ENCODE measurements around the gene SLCO3A1. TPM values are rescaled to one million over a fixed set of nuclear protein-coding genes. Genes with fewer than 3 reads are reported as not detected.

SLCO3A1 gene
- polyA plus RNA-seq, 1 donor from 2014 or later, result 3.1 TPM

DNA sequence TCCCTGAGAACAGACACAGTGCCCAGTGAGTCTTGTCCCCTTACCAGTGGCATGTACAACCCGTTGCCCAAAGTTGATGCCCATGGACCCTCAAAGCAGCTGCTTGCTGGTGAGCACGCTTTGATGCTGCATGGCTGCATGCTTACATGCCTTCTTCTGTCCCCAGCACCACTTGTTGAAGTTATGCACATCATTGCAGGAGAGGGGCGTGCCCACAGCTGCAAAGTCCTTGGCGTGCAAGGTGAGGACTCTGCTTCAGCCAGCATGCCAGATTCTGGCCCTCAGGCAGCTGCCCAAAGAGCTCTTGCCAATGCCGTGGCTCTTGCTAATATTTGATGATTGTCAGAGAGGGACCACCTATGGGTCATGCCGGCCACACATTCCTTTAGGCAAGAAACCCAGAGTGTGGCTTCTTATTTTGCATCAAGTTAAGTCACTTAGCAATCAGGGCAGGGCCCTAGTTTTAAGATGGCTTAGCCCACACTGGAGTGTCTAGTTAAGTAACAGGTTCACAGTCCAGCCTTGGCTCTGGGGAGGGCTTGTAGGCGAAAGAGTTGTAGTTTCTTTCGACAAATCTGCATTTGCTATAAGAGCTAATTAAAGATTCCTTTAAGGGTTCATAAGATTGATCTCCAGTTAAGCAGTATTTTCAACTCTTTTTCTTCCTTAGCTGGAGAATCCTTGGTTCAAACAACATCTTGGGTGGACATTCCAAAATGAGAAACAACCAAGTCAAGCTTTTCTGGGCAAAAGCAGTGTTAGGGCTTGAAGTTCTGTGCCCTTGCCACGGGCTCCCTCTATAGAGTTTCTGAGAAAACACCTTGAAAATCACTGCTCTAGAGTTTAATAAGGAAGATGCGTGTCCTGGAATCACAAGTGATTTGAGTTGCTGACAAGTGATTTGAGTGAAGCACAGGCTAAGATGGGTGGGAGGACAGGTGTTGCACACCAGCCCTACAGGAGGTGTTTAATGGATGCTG, 128.6 kb downstream of the SLCO3A1 start:
- peaks cover 0 to 2% (median 0%) of the 10 kb centered on the region in 3 donors for H3K9me3 Mint-ChIP-seq
- H3K4me3 Mint-ChIP-seq, result peak overlapping the region in 1 of 4 donors; percentile 18
- no peaks in the 10 kb centered on the region for H3K36me3 Mint-ChIP-seq
- no peaks in the 10 kb centered on the region for H3K27me3 Mint-ChIP-seq
- no peak overlapping the region for H3K27ac Mint-ChIP-seq
- no peaks in the 10 kb centered on the region for H3K4me1 Mint-ChIP-seq

DNA sequence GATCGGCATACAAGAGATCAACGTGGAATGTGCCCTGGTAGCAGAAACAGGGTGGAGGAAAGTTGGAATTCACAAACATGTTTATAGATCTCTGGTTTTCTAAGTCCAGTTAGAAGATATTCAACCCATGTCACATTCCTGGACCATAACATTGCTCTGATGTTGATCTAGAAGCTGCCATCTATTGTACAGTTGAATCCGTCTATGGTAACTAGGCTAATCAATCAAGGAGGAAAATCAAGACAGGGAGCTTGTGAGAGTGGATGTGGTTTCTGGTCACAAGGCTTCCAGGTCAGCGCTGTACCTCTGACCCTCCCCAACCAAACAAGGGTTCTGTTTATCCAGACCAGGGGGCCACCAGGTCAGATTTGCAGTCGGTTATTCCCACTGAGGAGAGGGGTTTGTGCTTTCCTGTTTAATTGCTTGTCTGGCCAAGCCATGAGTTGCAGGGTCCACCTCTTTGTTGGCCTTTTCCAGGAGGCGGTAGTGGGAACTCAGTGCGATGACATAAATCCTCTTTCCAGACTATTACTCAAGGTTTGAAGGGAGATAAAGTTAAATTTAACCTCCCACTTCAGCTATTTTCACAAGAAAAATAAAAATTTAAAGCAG, 130.3 kb downstream of the SLCO3A1 start:
- Mint-ChIP-seq H3K27me3 (no peaks in the 10 kb centered on the region), H3K36me3 (no peaks in the 10 kb centered on the region)

DNA sequence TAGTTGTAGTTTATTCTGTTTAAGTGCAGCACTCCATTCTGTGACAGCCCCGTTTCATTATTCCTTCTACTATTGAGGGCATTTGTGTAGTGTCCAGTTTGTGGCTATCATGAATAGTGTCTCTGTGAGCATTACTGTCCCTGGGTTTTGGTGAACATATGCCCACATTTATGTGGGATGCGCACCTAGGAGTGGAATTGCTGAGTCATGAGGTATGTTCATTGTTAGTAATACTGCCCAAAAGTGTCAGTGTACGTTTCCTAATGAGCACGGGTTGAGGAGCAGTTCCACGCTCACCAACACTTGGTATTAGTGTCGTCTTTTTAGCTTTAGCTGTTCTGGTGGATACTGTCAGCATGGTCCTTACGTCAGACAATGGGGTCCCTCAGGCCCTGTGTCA, 131.8 kb downstream of the SLCO3A1 start:
- H3K27ac Mint-ChIP-seq, result no peak overlapping the region

More for the DNA sequence above, 130.3 kb downstream of the SLCO3A1 start:
- no peak overlapping the region for H3K4me3 Mint-ChIP-seq
- H3K4me1 Mint-ChIP-seq, result no peaks in the 10 kb centered on the region
- no peak overlapping the region for H3K27ac Mint-ChIP-seq
- peaks cover 0 to 2% (median 0%) of the 10 kb centered on the region in 3 donors for H3K9me3 Mint-ChIP-seq

GRCh38 chr15:91988071-91988470, 134.6 kb downstream of the SLCO3A1 start:
- no peak overlapping the region for H3K27ac Mint-ChIP-seq
- H3K4me1 Mint-ChIP-seq, result peaks cover 0 to under 1% (median 0%) of the 10 kb centered on the region in 3 donors
- H3K36me3 Mint-ChIP-seq, result peaks cover 1% of the 10 kb centered on the region
- H3K9me3 Mint-ChIP-seq, result peaks cover 0 to 4% (median 0%) of the 10 kb centered on the region in 3 donors
- no peaks in the 10 kb centered on the region for H3K27me3 Mint-ChIP-seq
- H3K4me3 Mint-ChIP-seq, result peak overlapping the region in 1 of 4 donors; percentile 19

More for the DNA sequence above, 131.8 kb downstream of the SLCO3A1 start:
- Mint-ChIP-seq H3K4me3 (no peak overlapping the region), H3K27me3 (no peaks in the 10 kb centered on the region), H3K9me3 (peaks cover 0 to 2% (median 0%) of the 10 kb centered on the region in 3 donors), H3K36me3 (no peaks in the 10 kb centered on the region), H3K4me1 (no peaks in the 10 kb centered on the region)

- no peaks in the 10 kb centered on the region for H3K27me3 Mint-ChIP-seq
- peaks cover 0 to 4% (median 0%) of the 10 kb centered on the region in 3 donors for H3K9me3 Mint-ChIP-seq
- H3K36me3 Mint-ChIP-seq, result peaks cover 1% of the 10 kb centered on the region
- peaks cover 0 to 2% (median 0%) of the 10 kb centered on the region in 3 donors for H3K4me1 Mint-ChIP-seq
- no peak overlapping the region for H3K27ac Mint-ChIP-seq
- H3K4me3 Mint-ChIP-seq, result no peak overlapping the region
These were observed 135.1 kb downstream of the SLCO3A1 start for GRCh38 chr15:91988655-91989054.

GRCh38 chr15:91989821-91990220, 136.3 kb downstream of the SLCO3A1 start:
- Mint-ChIP-seq H3K27ac (no peak overlapping the region), H3K36me3 (peaks cover 1% of the 10 kb centered on the region), H3K4me3 (no peak overlapping the region), H3K4me1 (peaks cover 0 to 2% (median 0%) of the 10 kb centered on the region in 3 donors), H3K27me3 (no peaks in the 10 kb centered on the region), H3K9me3 (peaks cover 0 to 4% (median 0%) of the 10 kb centered on the region in 3 donors)

DNA sequence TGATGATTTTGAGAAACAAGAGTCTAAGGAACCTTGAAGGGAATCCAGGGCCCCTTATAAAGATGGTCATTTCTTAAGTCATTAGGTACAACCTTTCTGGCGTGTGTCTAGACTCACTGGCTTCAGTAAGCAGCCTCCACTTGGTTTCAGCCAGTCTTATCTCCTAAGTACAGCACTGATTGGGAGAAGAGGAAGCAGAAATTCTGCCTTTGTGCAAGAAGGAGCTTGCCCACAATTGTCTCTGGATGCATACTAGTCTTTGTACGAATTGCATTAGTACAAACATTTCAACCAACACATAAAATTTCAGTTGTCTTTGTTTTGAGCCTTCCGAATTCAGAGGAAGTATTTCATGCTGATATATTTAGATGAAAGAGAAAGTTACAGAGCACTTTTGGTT, 139.4 kb downstream of the SLCO3A1 start:
- peaks cover 1% of the 10 kb centered on the region for H3K36me3 Mint-ChIP-seq
- peaks cover 1% of the 10 kb centered on the region for H3K27me3 Mint-ChIP-seq
- H3K4me3 Mint-ChIP-seq, result no peak overlapping the region
- peaks cover 0 to 3% (median 2%) of the 10 kb centered on the region in 3 donors for H3K9me3 Mint-ChIP-seq
- peak overlapping the region in 1 of 3 donors; percentile 21 for H3K27ac Mint-ChIP-seq
- peaks cover 0 to 2% (median 0%) of the 10 kb centered on the region in 3 donors for H3K4me1 Mint-ChIP-seq

- Mint-ChIP-seq H3K9me3 (peaks cover 0 to 3% (median 2%) of the 10 kb centered on the region in 3 donors), H3K4me1 (peaks cover 0 to 2% (median 0%) of the 10 kb centered on the region in 3 donors), H3K4me3 (no peak overlapping the region), H3K27ac (no peak overlapping the region), H3K27me3 (peaks cover 1% of the 10 kb centered on the region), H3K36me3 (peaks cover 1% of the 10 kb centered on the region)
These were observed 141.6 kb downstream of the SLCO3A1 start for GRCh38 chr15:91995146-91995545.

DNA sequence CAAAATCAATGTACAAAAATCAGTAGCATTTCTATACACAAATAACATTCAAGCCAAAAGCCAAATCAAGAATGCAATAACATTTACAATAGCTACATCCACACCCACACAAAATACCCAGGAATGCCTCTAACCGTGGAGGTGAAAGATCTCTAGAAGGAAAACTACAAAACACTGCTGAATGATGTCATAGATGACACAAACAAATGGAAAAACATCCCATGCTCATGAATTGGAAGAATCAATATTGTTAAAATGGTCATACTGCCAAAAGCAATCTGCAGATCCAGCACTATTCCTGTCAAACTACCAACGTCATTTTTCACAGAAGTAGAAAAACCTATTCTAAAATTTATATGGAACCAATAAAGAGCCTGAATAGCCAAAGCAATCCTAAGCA, 143.7 kb downstream of the SLCO3A1 start:
- H3K27ac Mint-ChIP-seq, result no peak overlapping the region
- H3K4me1 Mint-ChIP-seq, result peaks cover 0 to 3% (median 0%) of the 10 kb centered on the region in 3 donors
- H3K36me3 Mint-ChIP-seq, result no peaks in the 10 kb centered on the region
- no peak overlapping the region for H3K4me3 Mint-ChIP-seq
- H3K27me3 Mint-ChIP-seq, result peaks cover 1% of the 10 kb centered on the region
- peaks cover 0 to 2% (median 0%) of the 10 kb centered on the region in 3 donors for H3K9me3 Mint-ChIP-seq

GRCh38 chr15:92000709-92001108, 147.2 kb downstream of the SLCO3A1 start:
- no peaks in the 10 kb centered on the region for H3K27me3 Mint-ChIP-seq
- H3K36me3 Mint-ChIP-seq, result no peaks in the 10 kb centered on the region
- no peak overlapping the region for H3K27ac Mint-ChIP-seq
- H3K9me3 Mint-ChIP-seq, result peaks cover 0 to 2% (median 0%) of the 10 kb centered on the region in 3 donors
- no peak overlapping the region for H3K4me3 Mint-ChIP-seq
- peaks cover 0 to 2% (median 0%) of the 10 kb centered on the region in 3 donors for H3K4me1 Mint-ChIP-seq

GRCh38 chr15:92001307-92001706, 147.8 kb downstream of the SLCO3A1 start:
- no peak overlapping the region for H3K27ac Mint-ChIP-seq
- H3K27me3 Mint-ChIP-seq, result no peaks in the 10 kb centered on the region
- peaks cover 0 to 2% (median 0%) of the 10 kb centered on the region in 3 donors for H3K4me1 Mint-ChIP-seq
- H3K36me3 Mint-ChIP-seq, result no peaks in the 10 kb centered on the region
- H3K9me3 Mint-ChIP-seq, result peaks cover 0 to 2% (median 0%) of the 10 kb centered on the region in 3 donors
- no peak overlapping the region for H3K4me3 Mint-ChIP-seq

DNA sequence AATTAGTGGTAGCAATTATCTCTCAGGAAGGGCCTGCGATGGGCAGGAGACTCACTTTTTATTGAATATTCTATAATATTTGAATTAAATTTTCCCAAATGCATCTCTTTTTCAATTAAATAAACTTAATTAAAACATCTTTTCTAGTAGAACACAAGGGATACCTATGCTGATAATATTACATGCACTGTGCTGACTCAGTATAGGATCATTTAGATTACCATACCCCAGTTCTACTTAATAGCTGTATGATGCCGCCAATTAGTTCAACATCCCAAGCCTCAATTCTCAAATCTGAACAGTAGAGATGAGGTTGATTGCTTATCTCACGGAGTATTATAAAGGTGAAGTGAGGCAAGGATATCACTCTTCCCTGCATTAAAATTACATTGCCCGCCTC, 149.2 kb downstream of the SLCO3A1 start:
- Mint-ChIP-seq H3K27me3 (no peaks in the 10 kb centered on the region), H3K27ac (no peak overlapping the region), H3K4me1 (peaks cover 0 to 4% (median 2%) of the 10 kb centered on the region in 3 donors), H3K9me3 (no peaks in the 10 kb centered on the region), H3K4me3 (no peak overlapping the region), H3K36me3 (no peaks in the 10 kb centered on the region)

- Mint-ChIP-seq H3K4me3 (no peak overlapping the region), H3K36me3 (no peaks in the 10 kb centered on the region), H3K27ac (no peak overlapping the region), H3K9me3 (no peaks in the 10 kb centered on the region), H3K27me3 (no peaks in the 10 kb centered on the region), H3K4me1 (peaks cover 0 to 6% (median 2%) of the 10 kb centered on the region in 3 donors)
These were observed 150.1 kb downstream of the SLCO3A1 start for GRCh38 chr15:92003515-92004067.

GRCh38 chr15:92005154-92005553, 151.6 kb downstream of the SLCO3A1 start:
- Mint-ChIP-seq H3K4me1 (peaks cover 0 to 11% (median 3%) of the 10 kb centered on the region in 3 donors), H3K36me3 (no peaks in the 10 kb centered on the region), H3K27me3 (no peaks in the 10 kb centered on the region), H3K27ac (no peak overlapping the region), H3K4me3 (no peak overlapping the region), H3K9me3 (no peaks in the 10 kb centered on the region)
